GM23248 (cell line): Measurements from ENCODE around the gene PIN4.

Source experiments
- EZH2 ChIP-seq: fragments of 200-600 bp; sonication (generic); IDR thresholded peaks from 2 replicates; pipeline ENCODE4 v1.6.1; 2018; ENCODE audit warnings: antibody characterized with exemption, mild to moderate bottlenecking; ENCODE audit not compliant: insufficient read depth, poor library complexity, severe bottlenecking
- EZH2phosphoT487 ChIP-seq: fragments of 200-600 bp; sonication (generic); IDR thresholded peaks from 2 replicates; pipeline ENCODE4 v1.6.1; 2018; ENCODE audit warnings: antibody characterized with exemption, moderate library complexity, mild to moderate bottlenecking, low read depth; ENCODE audit not compliant: insufficient read depth

DNA sequence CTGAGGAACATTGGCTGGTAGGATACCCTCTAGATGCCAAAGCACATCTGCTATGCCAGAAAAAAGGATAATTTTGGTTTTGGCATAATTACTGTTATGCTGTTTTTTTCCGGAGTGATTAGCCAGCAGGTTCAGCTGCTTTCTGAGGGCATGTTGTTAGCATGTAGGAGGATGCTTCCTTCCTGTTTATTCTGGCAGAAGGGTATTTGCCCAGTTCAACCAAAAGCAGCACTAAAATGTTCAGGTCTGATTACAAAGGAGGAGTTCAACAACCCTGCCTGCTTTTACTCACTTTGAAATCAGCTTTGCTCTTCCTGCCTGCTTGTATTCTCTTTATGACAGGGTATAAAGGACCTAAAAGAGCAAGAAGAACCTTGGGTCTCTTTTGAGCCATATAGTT, 35.4 kb downstream of the PIN4 start:
- TF ChIP-seq EZH2 (no peak), EZH2phosphoT487 (no peak)
